Measurements from ENCODE around the gene CENPB. TPM values are rescaled to one million over a fixed set of nuclear protein-coding genes. Genes with fewer than 3 reads are reported as not detected.
A peak's percentile ranks its signal among the peaks of the same experiment; 100 is the strongest.

The CENPB gene
- total and polyA plus RNA-seq, 10 of the 15 experiments (the other 5 are each of a cell fraction or from before 2014, with no cell fraction given): 0.16 to 71.2 (median 14.0) TPM

DNA sequence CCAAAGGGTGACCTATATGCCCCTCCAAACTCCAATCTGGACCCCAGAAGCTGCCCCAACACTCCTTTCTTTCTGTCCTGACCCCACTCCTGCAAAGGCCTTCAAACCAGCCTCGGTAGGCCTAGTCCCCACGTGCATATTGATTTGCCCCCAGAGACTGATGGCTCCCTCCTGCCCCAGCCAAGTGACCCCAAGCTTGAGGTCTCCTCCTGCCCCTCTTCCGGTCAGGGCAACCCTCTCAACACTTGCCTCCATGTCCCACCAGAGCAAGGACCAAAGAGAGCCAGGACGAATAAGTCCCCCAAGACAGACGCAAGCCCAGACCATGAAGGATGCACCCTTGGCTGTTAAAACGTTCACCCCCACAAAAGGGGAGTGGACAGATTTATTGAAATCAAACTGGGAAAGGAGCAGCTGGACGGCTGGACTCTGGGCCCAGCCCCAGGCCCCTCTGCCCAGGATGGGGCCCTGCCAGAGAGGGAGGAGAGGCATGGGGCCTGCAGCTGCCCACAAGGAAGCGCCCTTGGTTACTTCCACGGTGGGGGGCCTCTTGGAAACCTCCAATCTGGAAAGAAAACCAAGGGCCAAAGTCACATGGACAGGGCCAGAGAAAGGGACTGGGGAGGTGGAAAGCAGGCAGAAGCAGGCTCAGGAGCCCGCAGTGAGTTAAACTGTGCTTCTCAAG lies 2.9 kb downstream of the CENPB start:
- TF ChIP-seq FOS (IDR thresholded peaks at IDR 0.05; ENCODE audit: borderline replicate concordance, extremely low read depth, insufficient read length): no peak
- TF ChIP-seq POLR2A (IDR thresholded peaks at IDR 0.05; ENCODE audit: low read depth, low read length): peak; percentile 49; the same call in 1 of the 2 replicates
- H3K36me3 ChIP-seq (ENCODE audit: control insufficient read depth in 2 of 2, insufficient read depth in 2 of 2, low read length in 1 of 2): no peaks in the 10 kb centered on the region
- H3K27me3 ChIP-seq (replicated peaks in 1 of 2; ENCODE audit: control insufficient read depth in 2 of 2, insufficient read depth in 2 of 2, low read length in 1 of 2): peaks cover 2 to 3% of the 10 kb centered on the region in 2 experiments; a peak in 3 of 4 replicates
- H3K9ac ChIP-seq (ENCODE audit: control insufficient read depth, insufficient read depth, low read length): no peak overlapping the region
- POLR2A ChIA-PET: interaction anchor here (0.6 kb wide), 1 partner anchor 914 kb away, joined by 3 read pairs; no protein-coding TSS in a partner anchor
- WGBS (ENCODE audit: insufficient coverage, insufficient replicate concordance, low lambda C conversion rate, missing lambda C conversion rate): 69% methylated on average over 10 of the region's 10 CpGs
- ATAC-seq (no peak), FAIRE-seq (no peak), DNase-seq (ENCODE audit: low read depth, low spot score) (no peak)
- no peak overlapping the region for H3K4me3 ChIP-seq
- BruUV-seq (replicated peaks): no TSS peak
- intact Hi-C loops (cut with micrococcal nuclease; ENCODE audit: unreplicated experiment): loop anchor here (5.0 to 10.0 kb wide), 2 partner anchors 66 to 231 kb away; partner anchors contain the start of gene RNF24
- no peak overlapping the region for H3K4me2 ChIP-seq (ENCODE audit: control insufficient read depth, insufficient read depth)
- RAD21 ChIA-PET (ENCODE audit: unreplicated experiment): no interaction called here
- in situ Hi-C loops (cut with MboI): loop anchor here (5.0 kb wide), 1 partner anchor 304 kb away; no protein-coding TSS in a partner anchor
- H3K4me1 ChIP-seq (ENCODE audit: control insufficient read depth, insufficient read depth, low read length): peaks cover 17% of the 10 kb centered on the region
- H4K20me1 ChIP-seq (ENCODE audit: control insufficient read depth, insufficient read depth): no peaks in the 10 kb centered on the region
- H3K27ac ChIP-seq (ENCODE audit: control insufficient read depth, insufficient read depth): no peak overlapping the region
- peaks cover 14% of the 10 kb centered on the region for H3K79me2 ChIP-seq (ENCODE audit: control insufficient read depth, insufficient read depth, low read length)
- CTCF ChIA-PET: interaction anchor here (1.4 kb wide), 1 partner anchor 15 kb away, joined by 4 read pairs; no protein-coding TSS in a partner anchor
- no peak overlapping the region for H2AFZ ChIP-seq (ENCODE audit: control insufficient read depth, low read depth, low read length)
- H3K9me3 ChIP-seq (replicated peaks; ENCODE audit: control insufficient read depth, insufficient read depth, low read length): no peaks in the 10 kb centered on the region
- SMC1A ChIA-PET (ENCODE audit: uncharacterized antibody, unreplicated experiment): no interaction called here

DNA sequence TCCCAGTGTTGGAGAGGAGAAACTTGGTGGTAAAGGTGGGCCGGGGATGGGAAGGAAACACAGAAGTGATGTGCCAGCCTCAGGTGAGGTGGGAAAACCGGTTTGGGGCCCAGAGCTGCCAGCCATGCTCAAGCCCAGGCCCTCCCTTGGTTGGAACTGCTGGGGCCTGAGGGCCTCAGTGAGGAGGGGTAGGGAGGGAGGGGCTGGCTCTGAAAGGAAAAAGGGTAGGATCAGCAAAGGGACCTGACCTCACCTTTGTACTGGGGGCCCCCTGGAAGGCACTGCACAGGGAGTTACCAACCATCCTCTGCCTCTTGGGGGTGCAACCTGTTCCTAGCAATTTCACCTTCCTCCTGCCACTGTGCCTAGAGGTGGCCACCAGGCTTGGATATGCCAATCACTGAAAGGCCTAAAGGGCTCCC lies 3.5 kb downstream of the CENPB start:
- H4K20me1 ChIP-seq (ENCODE audit: control insufficient read depth, insufficient read depth): no peaks in the 10 kb centered on the region
- H3K4me2 ChIP-seq (ENCODE audit: control insufficient read depth, insufficient read depth): no peak overlapping the region
- intact Hi-C loops (cut with micrococcal nuclease; ENCODE audit: unreplicated experiment): loop anchor here (5.0 to 10.0 kb wide), 2 partner anchors 66 to 232 kb away; partner anchors contain the start of gene RNF24
- in situ Hi-C loops (cut with MboI): loop anchor here (5.0 kb wide), 1 partner anchor 304 kb away; no protein-coding TSS in a partner anchor
- FAIRE-seq (no peak), DNase-seq (ENCODE audit: low read depth, low spot score) (no peak), ATAC-seq (no peak)
- H3K9ac ChIP-seq (ENCODE audit: control insufficient read depth, insufficient read depth, low read length): no peak overlapping the region
- peaks cover 7 to 9% of the 10 kb centered on the region in 2 experiments for H3K27me3 ChIP-seq (replicated peaks in 1 of 2; ENCODE audit: control insufficient read depth in 2 of 2, insufficient read depth in 2 of 2, low read length in 1 of 2)
- no peak overlapping the region for H3K27ac ChIP-seq (ENCODE audit: control insufficient read depth, insufficient read depth)
- ChIA-PET POLR2A (no interaction called here), RAD21 (ENCODE audit: unreplicated experiment) (no interaction called here), SMC1A (ENCODE audit: uncharacterized antibody, unreplicated experiment) (no interaction called here), CTCF (interaction anchor here (1.4 kb wide), 1 partner anchor 14 kb away, joined by 4 read pairs; no protein-coding TSS in a partner anchor)
- peaks cover 14% of the 10 kb centered on the region for H3K79me2 ChIP-seq (ENCODE audit: control insufficient read depth, insufficient read depth, low read length)
- no peaks in the 10 kb centered on the region for H3K36me3 ChIP-seq (ENCODE audit: control insufficient read depth in 2 of 2, insufficient read depth in 2 of 2, low read length in 1 of 2)
- no peaks in the 10 kb centered on the region for H3K9me3 ChIP-seq (replicated peaks; ENCODE audit: control insufficient read depth, insufficient read depth, low read length)
- no peak overlapping the region for H2AFZ ChIP-seq (ENCODE audit: control insufficient read depth, low read depth, low read length)
- H3K4me3 ChIP-seq: no peak overlapping the region
- H3K4me1 ChIP-seq (ENCODE audit: control insufficient read depth, insufficient read depth, low read length): peaks cover 20% of the 10 kb centered on the region
- BruUV-seq (replicated peaks): no TSS peak
- TF ChIP-seq NR2C2 (IDR thresholded peaks at IDR 0.05; ENCODE audit: borderline replicate concordance, control insufficient read depth, insufficient read length, low read depth): no peak
- TF ChIP-seq KDM1A (IDR thresholded peaks at IDR 0.05; ENCODE audit: borderline replicate concordance): no peak
- no peak for TF ChIP-seq PBX3 (IDR thresholded peaks at IDR 0.05; ENCODE audit: insufficient replicate concordance, low read depth, low read length)
- no peak for TF ChIP-seq EP300 (IDR thresholded peaks at IDR 0.05; ENCODE audit: borderline replicate concordance in 1 of 2, control insufficient read depth in 1 of 2, low read depth in 2 of 2, low read length in 2 of 2)
- no peak for TF ChIP-seq SP1 (IDR thresholded peaks at IDR 0.05; ENCODE audit: low read depth, low read length)
- no peak for TF ChIP-seq POLR2A (IDR thresholded peaks at IDR 0.05; ENCODE audit: low read depth, low read length)
- TF ChIP-seq PKNOX1 (IDR thresholded peaks at IDR 0.05): no peak
- TF ChIP-seq CBX5 (IDR thresholded peaks at IDR 0.05; ENCODE audit: low read depth): no peak
- TF ChIP-seq BRCA1 (IDR thresholded peaks at IDR 0.05; ENCODE audit: low read depth, low read length): no peak
- no peak for TF ChIP-seq JUND (IDR thresholded peaks at IDR 0.05; ENCODE audit: low read depth, low read length)
- WGBS (ENCODE audit: insufficient coverage, insufficient replicate concordance, low lambda C conversion rate, missing lambda C conversion rate): 90% methylated on average over 2 of the region's 2 CpGs
